Measurements from ENCODE around the gene NIT1.

DNA sequence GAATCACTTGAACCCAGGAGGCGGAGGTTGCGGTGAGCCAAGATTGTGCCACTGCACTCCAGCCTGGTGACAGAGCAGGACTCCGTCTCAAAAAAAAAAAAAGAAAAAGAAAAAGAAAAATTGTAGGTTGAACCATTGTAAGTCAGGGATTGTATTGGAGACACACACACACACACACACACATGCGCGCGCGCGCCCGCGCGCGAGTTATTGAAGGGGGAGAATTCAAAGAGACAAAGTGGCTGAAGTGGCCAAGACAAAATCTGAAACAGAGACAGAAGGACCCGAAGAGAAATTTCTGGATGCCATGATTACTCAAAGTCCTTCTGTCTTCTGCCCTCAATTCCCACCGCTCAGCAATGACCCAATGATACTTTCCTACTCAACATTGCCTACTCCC lies 23.4 kb upstream of the NIT1 start:
- no peak for TF ChIP-seq CTCF (IDR thresholded peaks at IDR 0.05 in 2 of 3, conservative IDR thresholded peaks at IDR 0.05 in 1 of 3; ENCODE audit: insufficient read depth in 2 of 3, low read depth in 1 of 3, low read length in 3 of 3)
- TF ChIP-seq JUND (IDR thresholded peaks at IDR 0.05; ENCODE audit: borderline replicate concordance, low read depth, low read length), result no peak
- no peak for TF ChIP-seq JUND (tag; IDR thresholded peaks at IDR 0.05; ENCODE audit: borderline replicate concordance, low read depth, low read length)
- TF ChIP-seq RBM39 (optimal IDR thresholded peaks at IDR 0.05; ENCODE audit: low read depth, low read length), result no peak
- TF ChIP-seq, protein P1, sequence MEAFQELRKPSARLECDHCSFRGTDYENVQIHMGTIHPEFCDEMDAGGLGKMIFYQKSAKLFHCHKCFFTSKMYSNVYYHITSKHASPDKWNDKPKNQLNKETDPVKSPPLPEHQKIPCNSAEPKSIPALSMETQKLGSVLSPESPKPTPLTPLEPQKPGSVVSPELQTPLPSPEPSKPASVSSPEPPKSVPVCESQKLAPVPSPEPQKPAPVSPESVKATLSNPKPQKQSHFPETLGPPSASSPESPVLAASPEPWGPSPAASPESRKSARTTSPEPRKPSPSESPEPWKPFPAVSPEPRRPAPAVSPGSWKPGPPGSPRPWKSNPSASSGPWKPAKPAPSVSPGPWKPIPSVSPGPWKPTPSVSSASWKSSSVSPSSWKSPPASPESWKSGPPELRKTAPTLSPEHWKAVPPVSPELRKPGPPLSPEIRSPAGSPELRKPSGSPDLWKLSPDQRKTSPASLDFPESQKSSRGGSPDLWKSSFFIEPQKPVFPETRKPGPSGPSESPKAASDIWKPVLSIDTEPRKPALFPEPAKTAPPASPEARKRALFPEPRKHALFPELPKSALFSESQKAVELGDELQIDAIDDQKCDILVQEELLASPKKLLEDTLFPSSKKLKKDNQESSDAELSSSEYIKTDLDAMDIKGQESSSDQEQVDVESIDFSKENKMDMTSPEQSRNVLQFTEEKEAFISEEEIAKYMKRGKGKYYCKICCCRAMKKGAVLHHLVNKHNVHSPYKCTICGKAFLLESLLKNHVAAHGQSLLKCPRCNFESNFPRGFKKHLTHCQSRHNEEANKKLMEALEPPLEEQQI (IDR thresholded peaks at IDR 0.05), result no peak
- no peak for TF ChIP-seq MLX (CRISPR knock-in tag; conservative IDR thresholded peaks at IDR 0.05)
- no peak for TF ChIP-seq TAL1 (IDR thresholded peaks at IDR 0.05)

Data from K562 (cell line).